Measurements from ENCODE around the gene NRBP1.
A peak's percentile ranks its signal among the peaks of the same experiment; 100 is the strongest.

Gene NRBP1

DNA sequence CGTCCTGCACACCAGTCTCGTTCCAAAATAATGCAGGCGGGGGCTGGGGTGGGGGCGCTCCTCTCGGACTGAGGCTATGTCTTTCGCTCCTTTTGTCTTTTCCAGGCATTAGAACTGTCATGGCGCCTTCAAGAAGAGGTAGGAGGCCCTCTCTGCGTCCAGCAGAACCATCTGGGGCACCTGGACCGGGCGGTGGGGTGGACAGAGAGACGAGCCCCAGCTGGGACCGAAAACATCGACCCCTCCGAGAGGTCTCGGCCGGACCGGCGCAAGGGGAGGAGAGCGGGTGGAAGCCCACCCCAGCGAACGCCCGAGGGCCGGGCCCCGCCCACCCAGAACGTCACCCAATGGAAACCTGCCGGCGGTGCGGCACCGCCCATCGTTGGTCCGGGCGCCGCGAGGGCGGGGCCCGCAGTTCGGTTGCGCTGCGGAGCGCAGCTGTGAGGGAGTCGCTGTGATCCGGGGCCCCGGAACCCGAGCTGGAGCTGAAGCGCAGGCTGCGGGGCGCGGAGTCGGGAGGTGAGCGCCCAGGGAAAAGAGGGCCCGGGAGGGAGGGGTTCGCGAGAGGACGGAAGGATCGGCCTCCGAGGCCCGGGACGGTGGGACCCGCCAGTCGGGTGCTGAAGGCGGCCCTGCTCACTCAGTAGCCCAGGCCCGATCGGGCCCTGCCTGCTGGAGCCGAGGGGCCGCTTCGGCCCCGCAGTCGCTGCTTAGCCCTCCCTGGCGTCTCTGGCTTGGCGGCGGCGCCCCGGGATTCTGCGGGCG is at the start of gene NRBP1:
NRBP1 (plus strand) TSS at position 419 of the 765 bp plus-strand sequence. CDS start 4,643 bp downstream, outside the sequence.
- H3K27ac ChIP-seq (ENCODE audit: low read length), result peak within 1 kb of the TSS; percentile 68

DNA sequence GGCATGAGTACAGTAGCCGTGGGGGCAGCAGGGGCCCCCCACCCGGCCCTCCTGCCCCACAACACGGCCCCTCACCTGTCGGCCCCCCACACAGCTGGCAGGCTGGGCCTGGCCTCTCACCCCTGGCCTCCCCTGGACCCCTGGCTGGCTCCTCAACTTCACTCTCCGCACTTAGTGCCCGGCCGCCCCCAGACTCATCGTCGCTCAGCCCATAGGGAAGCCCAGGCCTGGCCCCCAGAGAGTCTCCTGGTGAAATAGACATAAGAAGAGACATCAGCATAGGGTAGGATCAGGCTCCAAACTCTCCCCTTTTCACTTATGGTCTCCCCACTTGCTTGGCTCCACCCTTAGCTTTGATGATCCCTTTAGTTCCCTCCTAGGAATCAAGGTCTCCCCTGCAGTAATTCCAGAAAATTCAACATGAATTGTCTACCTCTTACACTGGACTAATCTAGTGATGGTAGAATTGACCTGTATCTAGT is 49.6 kb upstream of the NRBP1 start:
- Histone ChIP-seq H3K9ac (ENCODE audit: low read length) (no peak overlapping the region), H2AFZ (ENCODE audit: low read depth, low read length) (no peak overlapping the region), H3K4me3 (ENCODE audit: low read length) (no peak overlapping the region), H3K36me3 (replicated peaks; ENCODE audit: low read depth, low read length) (peaks cover 63% of the 10 kb centered on the region), H3K9me3 (ENCODE audit: insufficient read depth, low read length) (no peaks in the 10 kb centered on the region), H3K27me3 (ENCODE audit: low read depth, low read length) (no peaks in the 10 kb centered on the region), H4K20me1 (ENCODE audit: insufficient read depth, low read length) (no peaks in the 10 kb centered on the region), H3K27ac (ENCODE audit: low read length) (no peak overlapping the region), H3K79me2 (ENCODE audit: low read length) (peaks cover 12% of the 10 kb centered on the region; the same call in 1 of the 2 replicates), H3K4me2 (ENCODE audit: low read length) (no peak overlapping the region), H3K4me1 (ENCODE audit: low read length) (peaks cover 15% of the 10 kb centered on the region)
- no peak for TF ChIP-seq EZH2phosphoT487 (IDR thresholded peaks at IDR 0.05; ENCODE audit: low read depth)
- TF ChIP-seq, protein P1, sequence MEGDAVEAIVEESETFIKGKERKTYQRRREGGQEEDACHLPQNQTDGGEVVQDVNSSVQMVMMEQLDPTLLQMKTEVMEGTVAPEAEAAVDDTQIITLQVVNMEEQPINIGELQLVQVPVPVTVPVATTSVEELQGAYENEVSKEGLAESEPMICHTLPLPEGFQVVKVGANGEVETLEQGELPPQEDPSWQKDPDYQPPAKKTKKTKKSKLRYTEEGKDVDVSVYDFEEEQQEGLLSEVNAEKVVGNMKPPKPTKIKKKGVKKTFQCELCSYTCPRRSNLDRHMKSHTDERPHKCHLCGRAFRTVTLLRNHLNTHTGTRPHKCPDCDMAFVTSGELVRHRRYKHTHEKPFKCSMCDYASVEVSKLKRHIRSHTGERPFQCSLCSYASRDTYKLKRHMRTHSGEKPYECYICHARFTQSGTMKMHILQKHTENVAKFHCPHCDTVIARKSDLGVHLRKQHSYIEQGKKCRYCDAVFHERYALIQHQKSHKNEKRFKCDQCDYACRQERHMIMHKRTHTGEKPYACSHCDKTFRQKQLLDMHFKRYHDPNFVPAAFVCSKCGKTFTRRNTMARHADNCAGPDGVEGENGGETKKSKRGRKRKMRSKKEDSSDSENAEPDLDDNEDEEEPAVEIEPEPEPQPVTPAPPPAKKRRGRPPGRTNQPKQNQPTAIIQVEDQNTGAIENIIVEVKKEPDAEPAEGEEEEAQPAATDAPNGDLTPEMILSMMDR (IDR thresholded peaks at IDR 0.05; ENCODE audit: low read depth, low read length), result no peak

More for the DNA sequence above, at the start of gene NRBP1:
- Histone ChIP-seq H4K20me1 (ENCODE audit: insufficient read depth, low read length) (peaks cover 15% of the 10 kb centered on the region), H3K4me1 (ENCODE audit: low read length) (peaks cover 13% of the 10 kb centered on the region), H2AFZ (ENCODE audit: low read depth, low read length) (peak within 1 kb of the TSS; percentile 70), H3K9ac (ENCODE audit: low read length) (peak within 1 kb of the TSS; percentile 84), H3K4me3 (ENCODE audit: low read length) (peak within 1 kb of the TSS; percentile 94), H3K36me3 (replicated peaks; ENCODE audit: low read depth, low read length) (peaks cover 4% of the 10 kb centered on the region), H3K79me2 (ENCODE audit: low read length) (peaks cover 34% of the 10 kb centered on the region), H3K9me3 (ENCODE audit: insufficient read depth, low read length) (no peaks in the 10 kb centered on the region), H3K4me2 (ENCODE audit: low read length) (peak within 1 kb of the TSS; percentile 88), H3K27me3 (ENCODE audit: low read depth, low read length) (no peaks in the 10 kb centered on the region)
- TF ChIP-seq, protein P1 (IDR thresholded peaks at IDR 0.05; ENCODE audit: low read depth, low read length), result peak; percentile 36; the same call in 1 of the 2 replicates
- TF ChIP-seq EZH2phosphoT487 (IDR thresholded peaks at IDR 0.05; ENCODE audit: low read depth), result no peak

DNA sequence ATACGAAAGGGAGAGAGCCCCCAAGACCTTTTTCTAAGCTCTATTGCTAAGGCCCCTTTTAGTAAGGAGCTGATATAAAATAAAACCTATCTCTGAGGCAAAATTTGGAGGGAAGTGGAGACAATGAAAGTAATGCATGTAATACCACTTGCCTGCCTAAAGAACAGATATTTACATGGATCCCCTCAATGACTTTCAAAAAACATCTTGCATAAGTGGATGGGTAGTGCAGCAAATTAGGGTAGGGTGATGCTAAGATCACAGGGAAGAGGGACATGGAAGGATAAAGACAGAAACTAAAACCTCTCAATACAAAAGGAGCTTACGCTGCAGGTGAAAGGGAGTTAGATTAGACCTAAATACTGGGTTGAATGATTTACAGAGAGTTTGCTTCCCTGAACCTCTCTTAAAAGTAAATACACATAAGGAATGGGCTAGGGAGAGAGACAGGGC is 49.0 kb upstream of the NRBP1 start:
- TF ChIP-seq, protein P1 (IDR thresholded peaks at IDR 0.05; ENCODE audit: low read depth, low read length), result no peak
- TF ChIP-seq EZH2phosphoT487 (IDR thresholded peaks at IDR 0.05; ENCODE audit: low read depth), result no peak
- peaks cover 67% of the 10 kb centered on the region for H3K36me3 ChIP-seq (replicated peaks; ENCODE audit: low read depth, low read length)
- H3K4me3 ChIP-seq (ENCODE audit: low read length), result peak overlapping the region; percentile 91
- H3K4me1 ChIP-seq (ENCODE audit: low read length), result peaks cover 18% of the 10 kb centered on the region
- H3K9ac ChIP-seq (ENCODE audit: low read length), result no peak overlapping the region
- no peaks in the 10 kb centered on the region for H3K9me3 ChIP-seq (ENCODE audit: insufficient read depth, low read length)
- no peaks in the 10 kb centered on the region for H4K20me1 ChIP-seq (ENCODE audit: insufficient read depth, low read length)
- peaks cover 13% of the 10 kb centered on the region; the same call in 1 of the 2 replicates for H3K79me2 ChIP-seq (ENCODE audit: low read length)
- H3K27me3 ChIP-seq (ENCODE audit: low read depth, low read length), result no peaks in the 10 kb centered on the region
- H2AFZ ChIP-seq (ENCODE audit: low read depth, low read length), result no peak overlapping the region
- no peak overlapping the region for H3K27ac ChIP-seq (ENCODE audit: low read length)
- peak overlapping the region; percentile 97 for H3K4me2 ChIP-seq (ENCODE audit: low read length)

Data from OCI-LY3 (cell line).